Activated T-cell treated with anti-CD3 and anti-CD28 coated beads, Interleukin-2, amount 50 U/mL, for 48 hours (primary cell): ENCODE measurements around the gene MINPP1.

Source experiments
- DNase-seq, 2 experiments: peaks; one replicate each; pipeline ENCODE4 v3.0.0-alpha.2; 2020

MINPP1 gene

GRCh38 chr10:87523731-87524130, 19.0 kb downstream of the MINPP1 start:
- no peak for DNase-seq

- no peak for DNase-seq
These were observed 19.6 kb downstream of the MINPP1 start for GRCh38 chr10:87524296-87524695.

DNA sequence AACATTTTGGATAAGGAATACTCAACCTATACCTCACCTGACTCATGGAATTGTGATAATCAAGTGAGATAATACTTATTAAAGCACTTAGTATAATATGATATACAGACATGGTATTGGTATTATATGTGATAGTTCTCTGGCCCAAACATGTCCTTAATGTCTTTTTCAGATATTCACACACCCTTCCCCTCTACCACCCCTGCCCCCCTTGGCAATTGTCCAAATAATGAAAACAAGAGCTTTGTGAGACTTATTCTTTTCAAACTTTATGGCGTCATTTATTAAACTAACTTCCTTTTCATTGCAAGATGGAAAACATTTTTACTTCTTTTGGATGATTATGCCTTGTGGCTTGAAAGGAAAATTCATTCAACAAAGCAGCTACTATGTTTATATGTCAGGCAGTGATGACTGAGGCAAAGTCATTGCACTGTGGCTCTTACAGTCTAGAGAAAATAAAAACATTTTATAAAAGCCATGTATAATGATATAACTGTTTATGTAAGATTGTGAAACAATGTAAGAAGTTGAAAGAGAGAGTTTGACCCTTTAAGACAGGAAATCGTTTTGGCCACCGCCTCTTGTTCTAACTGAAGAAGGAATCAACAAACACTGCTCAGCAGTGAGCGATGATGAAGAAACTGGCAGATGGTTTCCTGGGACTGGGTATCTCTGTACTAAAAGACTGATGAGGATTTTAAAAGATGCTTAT, 27.4 kb downstream of the MINPP1 start:
- DNase-seq, result no peak

GRCh38 chr10:87532696-87533095, 28.0 kb downstream of the MINPP1 start:
- DNase-seq, result no peak

GRCh38 chr10:87534173-87534858, 29.6 kb downstream of the MINPP1 start:
- DNase-seq, result no peak

DNA sequence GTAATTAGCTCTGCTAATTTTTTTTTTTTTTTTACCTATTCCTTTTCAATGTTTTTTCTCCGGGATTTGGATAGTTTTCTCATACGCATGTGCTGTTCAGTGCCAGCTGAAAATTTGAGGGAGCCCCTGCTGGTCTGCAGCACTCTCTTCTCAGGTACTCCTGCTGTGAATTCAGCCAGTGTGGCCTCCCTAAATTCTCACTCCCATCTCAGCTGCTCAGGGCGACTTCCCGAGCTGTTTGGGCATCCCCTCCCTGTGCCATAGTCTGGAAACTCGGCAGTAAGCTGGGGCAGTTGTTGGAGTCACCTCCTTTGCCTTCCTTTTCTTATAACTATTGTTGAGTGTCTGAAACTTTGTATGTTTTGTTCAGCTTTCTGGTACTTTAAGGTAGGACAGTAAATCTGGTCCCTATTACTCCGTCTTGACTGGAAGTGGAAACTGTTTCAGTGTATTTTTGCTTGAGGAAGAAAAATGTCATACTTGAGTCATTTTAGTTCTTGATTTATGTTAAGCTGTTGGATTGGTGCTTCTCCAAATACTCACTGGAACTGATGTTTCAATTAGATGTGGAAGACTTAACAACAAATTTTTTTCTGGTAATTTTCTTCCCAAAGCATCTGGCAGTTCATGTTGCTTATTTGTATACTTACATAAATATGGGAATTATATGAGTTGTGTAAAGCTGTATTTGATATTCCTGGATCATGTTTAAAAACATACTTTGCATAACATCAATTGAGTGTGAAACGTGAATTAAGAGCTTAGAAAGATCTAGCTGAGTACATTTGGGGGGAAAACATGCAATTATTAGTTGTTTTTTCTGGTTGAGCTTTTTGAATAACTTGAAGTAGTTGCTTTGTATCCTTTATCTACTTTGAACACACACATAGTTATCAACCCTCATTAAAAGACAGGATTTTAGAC, 33.7 kb downstream of the MINPP1 start:
- no peak for DNase-seq

GRCh38 chr10:87541114-87541513, 36.4 kb downstream of the MINPP1 start:
- DNase-seq, result no peak

DNA sequence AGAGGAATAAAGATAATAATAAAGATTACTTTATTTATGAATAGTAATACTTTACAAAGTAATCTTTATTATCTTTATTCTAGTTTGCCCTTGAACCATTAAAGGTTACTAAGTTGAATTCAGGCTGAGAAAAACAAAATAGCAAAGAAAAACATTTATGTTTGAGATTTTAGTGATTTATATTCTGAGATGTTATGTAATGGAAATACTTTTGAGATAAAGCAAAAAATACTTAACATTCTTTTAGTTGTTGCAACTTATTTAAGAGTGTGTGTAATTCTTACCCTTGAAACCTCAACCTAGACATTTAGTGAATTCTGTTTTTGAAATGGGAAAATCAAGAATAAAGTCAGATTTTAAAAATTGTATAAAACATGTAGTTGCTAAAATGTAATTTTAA, 40.0 kb downstream of the MINPP1 start:
- DNase-seq, result no peak

- DNase-seq, result no peak
These were observed 41.1 kb downstream of the MINPP1 start for GRCh38 chr10:87545783-87546182.

DNA sequence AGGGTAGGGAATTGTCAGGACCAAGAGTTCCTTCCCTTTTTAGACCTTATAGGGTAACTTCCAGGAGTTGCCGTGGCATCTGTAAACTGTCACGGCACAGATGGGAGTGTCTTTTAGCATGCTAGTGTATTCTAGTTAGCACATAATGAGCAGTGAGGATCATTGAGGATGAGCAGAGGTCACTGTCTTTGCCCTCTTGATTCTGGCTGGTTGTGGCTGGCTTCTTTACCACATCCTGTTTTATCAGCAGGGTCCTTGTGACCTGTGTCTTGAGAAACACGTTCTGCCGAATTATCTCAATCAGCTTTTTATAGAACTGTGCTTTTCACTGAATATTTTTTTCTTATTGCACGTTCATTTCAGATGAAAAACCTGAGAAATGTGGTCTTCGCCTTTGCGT, 41.5 kb downstream of the MINPP1 start:
- DNase-seq, result no peak

- no peak for DNase-seq
These were observed 42.3 kb downstream of the MINPP1 start for GRCh38 chr10:87546971-87547413.

DNA sequence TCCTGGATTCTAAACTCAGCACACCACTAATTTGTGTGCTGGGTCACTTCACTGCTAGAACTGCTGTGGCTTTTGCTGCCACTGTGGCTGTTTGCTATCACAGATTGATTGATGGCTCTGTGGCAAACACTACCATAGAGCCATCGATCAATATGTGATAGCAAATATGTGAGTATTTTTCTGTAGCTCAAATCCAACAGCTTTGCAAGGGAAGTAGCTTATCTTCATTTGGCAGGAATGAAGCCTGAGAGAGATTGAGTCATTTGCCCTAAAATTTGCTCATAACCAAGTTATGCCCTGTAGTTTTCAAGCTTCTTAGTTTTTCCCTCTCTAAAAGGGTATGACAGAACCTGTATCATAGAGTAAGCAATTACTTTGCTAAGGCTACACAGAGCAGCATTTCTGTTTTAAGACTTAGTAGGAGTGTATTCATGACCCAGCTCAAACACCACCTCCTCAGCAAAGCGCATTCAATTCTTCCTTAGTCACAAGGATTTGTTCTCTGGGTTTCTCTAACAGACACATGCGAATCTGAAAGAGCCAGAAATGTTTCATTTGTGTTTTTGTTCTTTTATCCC, 43.1 kb downstream of the MINPP1 start:
- no peak for DNase-seq

DNA sequence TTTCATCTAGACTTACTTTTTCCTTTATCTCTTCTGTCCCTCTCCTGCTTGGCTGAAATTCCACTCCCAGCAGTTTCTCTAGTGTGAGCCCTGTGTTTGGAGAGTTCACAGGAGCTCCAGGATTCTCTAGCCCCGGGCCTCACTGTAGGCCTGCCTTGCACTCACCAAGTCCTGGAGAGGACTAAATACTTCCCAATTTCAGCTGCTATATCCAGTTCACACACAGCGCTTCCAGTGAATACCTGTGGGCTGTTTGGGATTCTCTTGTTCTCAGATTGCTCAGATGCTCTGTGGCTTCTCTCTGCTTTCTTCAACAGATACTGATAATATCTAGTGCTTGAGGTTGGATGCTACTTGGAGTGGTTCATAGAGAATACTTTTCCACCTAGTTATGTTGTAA, 46.0 kb downstream of the MINPP1 start:
- no peak for DNase-seq

GRCh38 chr10:87551326-87551725, 46.6 kb downstream of the MINPP1 start:
- DNase-seq, result no peak

DNA sequence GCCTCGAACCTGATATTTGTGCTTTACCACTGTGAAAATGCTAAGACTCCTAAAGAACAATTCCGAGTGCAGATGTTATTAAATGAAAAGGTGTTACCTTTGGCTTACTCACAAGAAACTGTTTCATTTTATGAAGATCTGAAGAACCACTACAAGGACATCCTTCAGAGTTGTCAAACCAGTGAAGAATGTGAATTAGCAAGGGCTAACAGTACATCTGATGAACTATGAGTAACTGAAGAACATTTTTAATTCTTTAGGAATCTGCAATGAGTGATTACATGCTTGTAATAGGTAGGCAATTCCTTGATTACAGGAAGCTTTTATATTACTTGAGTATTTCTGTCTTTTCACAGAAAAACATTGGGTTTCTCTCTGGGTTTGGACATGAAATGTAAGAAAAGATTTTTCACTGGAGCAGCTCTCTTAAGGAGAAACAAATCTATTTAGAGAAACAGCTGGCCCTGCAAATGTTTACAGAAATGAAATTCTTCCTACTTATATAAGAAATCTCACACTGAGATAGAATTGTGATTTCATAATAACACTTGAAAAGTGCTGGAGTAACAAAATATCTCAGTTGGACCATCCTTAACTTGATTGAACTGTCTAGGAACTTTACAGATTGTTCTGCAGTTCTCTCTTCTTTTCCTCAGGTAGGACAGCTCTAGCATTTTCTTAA, 47.7 kb downstream of the MINPP1 start:
- no peak for DNase-seq

DNA sequence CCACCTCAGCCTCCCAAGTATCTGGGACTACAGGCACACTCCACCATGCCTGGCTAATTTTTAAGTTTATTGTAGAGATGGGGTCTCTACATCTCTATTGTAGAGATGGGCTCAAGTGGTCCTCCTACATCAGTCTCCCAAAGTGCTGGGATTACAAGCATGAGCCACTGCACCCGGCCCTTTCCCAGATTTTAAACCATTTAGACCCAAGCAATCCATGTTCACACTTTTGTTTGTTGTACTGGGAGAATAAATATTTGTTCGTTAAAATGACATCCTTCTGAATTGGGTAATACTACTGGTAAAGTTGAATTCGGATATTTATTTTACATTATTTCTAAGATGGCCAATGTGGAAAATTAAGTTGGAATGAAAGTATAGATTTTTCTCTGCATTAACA, 52.7 kb downstream of the MINPP1 start:
- DNase-seq, result no peak

DNA sequence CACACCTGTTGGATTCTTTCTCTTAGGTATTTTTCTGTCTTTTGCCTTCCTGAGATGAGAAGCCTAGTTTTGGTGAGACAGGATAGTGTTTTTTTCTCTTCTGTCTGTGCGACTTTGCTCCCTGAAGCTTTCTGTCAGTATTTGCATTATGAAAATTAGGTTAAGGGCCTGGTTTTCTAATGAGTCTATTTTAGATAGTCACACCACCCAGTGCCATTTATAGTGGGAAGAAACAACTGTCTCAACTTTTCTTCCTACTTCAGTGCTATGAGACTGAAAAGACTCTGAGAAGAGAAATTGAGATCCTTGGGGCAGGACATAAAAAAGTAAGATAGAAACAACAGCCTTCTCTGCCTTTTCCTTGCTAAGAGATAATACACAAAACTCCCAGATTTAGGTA, 53.6 kb downstream of the MINPP1 start:
- no peak for DNase-seq

DNA sequence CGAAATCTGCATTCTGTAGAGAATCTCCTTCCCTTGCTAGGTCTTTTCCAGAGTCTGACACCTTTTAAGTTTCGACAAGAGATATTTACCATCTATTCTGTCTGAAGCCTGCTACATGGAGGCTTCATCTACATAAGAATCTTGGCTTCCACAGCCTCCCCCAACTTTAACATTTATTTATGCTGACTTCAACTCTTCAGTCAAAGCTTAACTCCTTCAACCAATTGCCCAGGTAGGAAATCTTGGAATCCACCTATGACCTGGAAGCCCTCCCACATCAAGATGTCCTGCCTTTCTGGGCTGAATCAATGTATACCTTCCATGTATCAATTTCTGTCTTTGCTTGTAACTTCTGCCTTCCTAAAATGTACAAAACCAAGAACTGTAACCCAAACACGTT, 54.7 kb downstream of the MINPP1 start:
- DNase-seq, result no peak

- no peak for DNase-seq
These were observed 55.9 kb downstream of the MINPP1 start for GRCh38 chr10:87560495-87561129.

DNA sequence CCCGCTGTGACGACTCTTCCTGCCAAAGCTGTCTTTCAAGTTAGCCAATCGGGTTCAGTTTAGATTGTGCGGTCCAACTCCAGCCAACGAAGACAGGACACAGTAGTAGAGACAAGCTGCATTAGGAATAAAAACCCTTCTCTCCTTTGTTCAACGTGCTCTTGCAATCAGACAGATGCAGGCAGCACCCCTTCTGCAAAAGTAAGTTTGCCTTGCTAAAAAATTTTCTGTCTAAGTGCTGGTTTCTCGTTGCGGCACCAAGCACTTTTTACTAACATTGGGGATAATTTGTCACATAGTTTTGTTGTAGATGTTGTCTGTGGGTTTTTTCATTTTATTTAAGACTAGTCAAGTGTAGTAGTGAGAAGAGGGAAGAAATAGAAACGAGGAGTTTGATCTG, 58.1 kb downstream of the MINPP1 start:
- DNase-seq, result no peak

- no peak for DNase-seq
These were observed 60.3 kb downstream of the MINPP1 start for GRCh38 chr10:87565010-87565409.

DNA sequence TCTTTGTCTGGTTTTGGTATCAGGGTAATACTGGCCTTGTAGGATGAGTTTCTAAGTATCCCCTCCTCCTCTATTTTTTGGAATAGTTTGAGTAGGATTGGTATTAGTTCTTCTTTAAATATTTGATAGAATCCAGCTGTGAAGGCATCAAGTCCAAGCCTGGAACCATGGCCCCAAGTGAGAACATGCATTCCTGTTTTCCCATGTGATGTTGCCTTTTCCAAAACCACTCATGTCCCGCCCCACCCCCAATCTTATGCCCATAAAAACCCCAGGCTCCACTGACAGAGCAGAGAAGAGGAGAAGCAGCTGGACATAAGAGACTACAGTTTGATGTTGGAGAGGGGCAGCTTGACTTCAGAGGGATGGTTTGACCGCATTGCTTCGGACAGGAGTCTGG, 71.2 kb downstream of the MINPP1 start:
- DNase-seq, result no peak
